ENCODE measurements around the gene ILK. TPM values are rescaled to one million over a fixed set of nuclear protein-coding genes. Genes with fewer than 3 reads are reported as not detected.

ILK gene
- 118 and 125 TPM in 2 replicates for total RNA-seq

DNA sequence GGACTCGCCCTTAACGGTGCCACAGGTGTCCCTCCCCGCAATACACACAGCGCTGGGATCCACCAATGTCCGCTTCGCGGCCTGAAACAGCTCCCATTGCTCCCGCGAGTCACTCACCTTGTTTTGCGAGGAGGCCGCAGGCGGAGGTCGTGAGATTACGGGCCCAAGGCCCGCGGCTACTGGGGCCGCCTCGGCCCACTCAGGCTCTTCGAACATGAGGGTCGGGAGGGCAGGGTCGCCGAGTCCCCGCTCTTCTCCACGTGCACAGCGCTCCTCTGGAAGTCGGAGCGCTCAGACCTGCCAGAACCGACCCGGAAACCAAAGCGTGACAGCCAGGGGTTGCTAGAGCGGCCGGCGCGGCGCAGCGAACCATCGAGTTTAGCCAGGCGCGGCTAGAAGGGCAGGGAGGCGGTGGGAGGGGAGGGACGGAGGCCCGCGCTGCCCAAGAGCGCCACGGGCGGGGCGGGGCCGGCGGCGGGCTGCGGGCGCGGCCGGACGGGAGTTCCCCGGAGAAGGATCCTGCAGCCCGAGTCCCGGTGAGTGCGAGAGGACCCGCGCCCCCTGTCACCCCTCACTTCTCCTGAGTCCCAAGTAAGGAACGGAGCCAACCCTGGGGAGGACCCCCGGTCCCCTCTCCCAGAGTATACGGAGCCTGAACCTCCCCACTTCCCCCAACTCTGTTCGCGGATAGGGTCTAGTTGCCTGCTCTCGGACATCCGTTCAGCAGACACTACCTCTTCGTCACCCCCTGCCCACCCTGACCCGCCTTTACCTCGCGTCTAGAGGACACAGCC lies at the start of gene ILK, which contains the start of gene RRP8:
ILK (plus strand) TSS at position 488 of the 794 bp plus-strand sequence. CDS start 498 bp downstream, outside the sequence.
RRP8 (minus strand) TSS at position 330 of the 794 bp plus-strand sequence; CDS start at position 216, 114 bp downstream.

DNA sequence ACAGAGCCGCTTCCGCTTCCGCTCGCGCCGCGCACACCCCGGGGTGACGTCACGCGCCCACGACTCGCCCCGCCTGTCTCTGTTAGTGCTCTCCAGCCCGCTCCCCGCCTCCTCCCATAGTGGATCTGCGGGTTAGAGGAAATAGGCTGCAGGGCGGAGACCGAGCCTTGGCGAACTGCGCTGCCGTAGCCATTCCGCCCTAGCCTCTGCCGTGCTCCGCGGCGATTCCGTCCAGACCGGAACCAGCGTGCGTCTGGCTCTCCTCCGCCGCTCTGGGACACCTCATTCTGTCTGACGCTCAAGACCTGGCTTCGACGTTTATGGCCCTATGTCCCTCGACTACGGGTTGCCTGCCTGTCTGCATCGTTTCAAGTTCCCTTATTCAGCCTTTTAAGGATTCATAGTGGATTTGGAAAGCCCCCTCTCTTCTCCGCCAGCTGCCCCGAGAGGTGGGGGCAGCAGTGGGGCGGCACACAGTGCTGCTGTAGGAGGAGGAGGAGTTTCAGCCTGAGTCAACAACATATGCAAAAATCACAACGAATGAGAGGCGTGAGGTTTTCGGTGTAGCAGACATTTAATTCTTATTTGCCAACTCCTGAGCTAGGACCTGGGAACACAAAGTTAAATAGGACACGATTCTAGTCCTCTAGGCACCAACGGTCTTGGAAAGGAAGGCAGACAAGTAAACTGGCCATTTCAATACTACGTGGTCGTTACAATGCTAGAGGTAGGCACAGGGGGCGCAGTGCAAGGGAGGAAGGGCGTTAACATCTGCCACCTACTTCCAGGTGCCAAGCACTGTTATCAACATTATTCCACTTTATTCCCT lies 8.9 kb downstream of the ILK start, which contains the start of gene TAF10:
TAF10 (minus strand) TSS at position 4 of the 829 bp plus-strand sequence. CDS start 27 bp downstream, outside the sequence.

DNA sequence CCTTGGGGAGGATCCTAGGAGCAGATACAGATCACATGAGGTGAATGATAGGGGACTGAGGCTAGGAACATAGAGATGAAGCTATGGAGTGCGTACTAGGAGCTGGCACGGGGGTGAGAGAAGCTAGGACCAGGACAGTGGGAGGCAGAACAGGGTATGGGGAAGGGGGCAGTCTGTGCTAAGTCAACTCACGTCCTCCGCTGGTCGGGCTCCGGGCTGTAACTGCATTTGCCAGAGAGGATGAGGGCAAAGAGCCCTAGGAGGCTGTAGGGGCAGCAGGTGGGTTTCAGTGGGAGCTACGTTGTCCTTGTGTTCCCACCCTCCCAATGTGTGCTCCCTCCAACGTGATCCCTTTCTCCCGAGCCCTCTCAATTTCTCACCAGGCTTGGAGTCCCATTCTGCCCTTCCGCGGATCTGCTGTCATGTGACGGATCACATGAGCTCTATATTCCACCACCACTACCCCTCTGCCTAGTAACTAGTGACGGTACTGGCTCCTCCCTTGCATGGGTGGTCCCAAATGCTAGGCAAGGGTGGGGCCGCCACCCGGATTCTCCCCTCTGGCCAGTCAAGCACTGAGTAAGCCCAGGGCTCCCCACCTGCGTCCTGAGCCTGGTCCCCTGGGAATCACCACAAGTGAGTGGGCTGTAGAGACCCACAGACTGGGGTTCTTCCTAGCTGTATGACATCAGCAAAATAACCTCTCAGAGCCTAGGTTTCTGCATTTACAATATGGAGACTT lies 15.6 kb downstream of the ILK start, which contains the start of gene TPP1:
TPP1 (minus strand) TSS at position 419 of the 742 bp plus-strand sequence; CDS start at position 397, 22 bp downstream.

DNA sequence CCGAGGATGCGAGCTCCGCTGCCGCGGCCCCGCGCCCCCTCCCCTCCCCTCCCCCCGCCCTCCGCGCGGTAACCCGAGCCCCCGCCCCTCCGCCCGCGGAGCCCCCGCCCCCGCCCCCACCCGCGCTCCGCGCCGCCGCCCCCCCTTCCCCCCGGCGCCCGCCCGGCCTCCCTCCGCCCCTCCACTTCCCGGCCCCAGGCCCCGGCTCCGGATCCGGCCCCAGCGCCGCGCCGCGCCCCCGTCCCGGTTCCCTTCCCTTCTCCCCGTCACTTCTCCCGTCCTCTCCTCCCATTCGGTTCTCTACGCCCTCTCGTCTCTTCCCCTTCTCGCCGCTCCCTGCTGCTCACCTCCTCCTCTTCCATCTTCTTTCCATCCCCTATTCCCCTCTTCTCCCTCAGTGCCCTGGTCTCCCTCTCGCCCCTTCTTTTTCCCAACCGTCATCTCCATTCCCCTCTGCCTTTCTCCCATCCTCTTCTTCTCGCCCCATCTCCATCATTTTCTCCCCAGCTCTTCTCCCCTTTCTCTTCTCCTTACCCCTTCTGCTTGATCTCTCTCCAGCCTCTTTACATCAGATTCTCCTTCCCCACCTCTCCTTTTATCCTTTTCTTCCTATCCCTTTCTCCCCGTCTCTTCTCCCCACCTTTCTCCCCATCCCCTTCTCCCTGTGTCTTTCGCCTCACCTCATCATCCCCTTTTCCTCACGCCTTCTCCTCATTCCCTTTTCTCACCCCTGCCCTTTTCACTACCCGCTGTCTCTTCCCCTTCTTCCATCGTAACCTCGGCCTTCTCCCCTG lies 52.4 kb downstream of the ILK start, which contains the start of gene DCHS1:
DCHS1 (minus strand) TSS at position 20 of the 794 bp plus-strand sequence. CDS start 14,196 bp downstream, outside the sequence.

Other genes starting within 250 kb of the ILK start
- 13.5 and 14.1 TPM in 2 replicates for gene SMPD1, start 213.3 kb upstream of the ILK start, total RNA-seq
- 24.9 and 34.5 TPM in 2 replicates for gene APBB1, start 184.7 kb upstream of the ILK start, total RNA-seq
- gene HPX, start 162.8 kb upstream of the ILK start, total RNA-seq = 0.34 TPM in 1 of 2 replicates, not detected in the other
- gene TRIM3, start 129.8 kb upstream of the ILK start, total RNA-seq = 14.7 and 17.4 TPM in 2 replicates
- gene ARFIP2, start 122.4 kb upstream of the ILK start, total RNA-seq = 33.2 and 37.0 TPM in 2 replicates
- 19.9 and 29.0 TPM in 2 replicates for gene TIMM10B, start 122.3 kb upstream of the ILK start, total RNA-seq
- 1.4 and 2.8 TPM in 2 replicates for gene DNHD1, start 106.5 kb upstream of the ILK start, total RNA-seq
- 8.5 and 11.8 TPM in 2 replicates for gene RRP8, start 158 bp upstream of the ILK start, total RNA-seq
- gene TAF10, start 8.4 kb downstream of the ILK start, total RNA-seq = 16.8 and 26.7 TPM in 2 replicates
- 76.7 and 99.4 TPM in 2 replicates for gene TPP1, start 15.6 kb downstream of the ILK start, total RNA-seq
- 33.4 and 45.6 TPM in 2 replicates for gene DCHS1, start 52.0 kb downstream of the ILK start, total RNA-seq
- 38.6 and 42.4 TPM in 2 replicates for gene MRPL17, start 79.6 kb downstream of the ILK start, total RNA-seq
- gene OR2AG2, start 168.2 kb downstream of the ILK start, total RNA-seq = not detected in 2 replicates
- gene OR2AG1, start 179.2 kb downstream of the ILK start, total RNA-seq = not detected in 2 replicates
- under 0.01 TPM in 1 of 2 replicates, not detected in the other for gene OR6A2, start 195.9 kb downstream of the ILK start, total RNA-seq
- gene OR10A5, start 241.9 kb downstream of the ILK start, total RNA-seq = not detected in 2 replicates